ENCODE results near the gene MIOS. TPM values are rescaled to one million over a fixed set of nuclear protein-coding genes. Genes with fewer than 3 reads are reported as not detected.

Gene MIOS
- total and polyA plus RNA-seq, 3 donors from 2014 or later = 35.9 to 66.0 (median 51.3) TPM

GRCh38 chr7:7529328-7529727 lies 37.4 kb upstream of the MIOS start:
- H3K36me3 ChIP-seq (ENCODE audit: low read depth, missing control alignments) = no peaks in the 10 kb centered on the region
- H3K27me3 ChIP-seq = no peaks in the 10 kb centered on the region
- 78 to 89% methylated on average over 4 of the region's 4 CpGs for WGBS, 2 donors
- H3K9me3 ChIP-seq = no peaks in the 10 kb centered on the region
- H3K27ac ChIP-seq = no peak overlapping the region
- TF ChIP-seq CTCF (IDR thresholded peaks at IDR 0.05) (no peak), POLR2A (IDR thresholded peaks at IDR 0.05) (no peak)
- intact Hi-C loops (cut with DNase I; ENCODE audit: low total_unique reads) = no loop called here
- no peak for DNase-seq
- no peaks in the 10 kb centered on the region for H3K4me1 ChIP-seq
- H3K4me3 ChIP-seq = no peak overlapping the region

DNA sequence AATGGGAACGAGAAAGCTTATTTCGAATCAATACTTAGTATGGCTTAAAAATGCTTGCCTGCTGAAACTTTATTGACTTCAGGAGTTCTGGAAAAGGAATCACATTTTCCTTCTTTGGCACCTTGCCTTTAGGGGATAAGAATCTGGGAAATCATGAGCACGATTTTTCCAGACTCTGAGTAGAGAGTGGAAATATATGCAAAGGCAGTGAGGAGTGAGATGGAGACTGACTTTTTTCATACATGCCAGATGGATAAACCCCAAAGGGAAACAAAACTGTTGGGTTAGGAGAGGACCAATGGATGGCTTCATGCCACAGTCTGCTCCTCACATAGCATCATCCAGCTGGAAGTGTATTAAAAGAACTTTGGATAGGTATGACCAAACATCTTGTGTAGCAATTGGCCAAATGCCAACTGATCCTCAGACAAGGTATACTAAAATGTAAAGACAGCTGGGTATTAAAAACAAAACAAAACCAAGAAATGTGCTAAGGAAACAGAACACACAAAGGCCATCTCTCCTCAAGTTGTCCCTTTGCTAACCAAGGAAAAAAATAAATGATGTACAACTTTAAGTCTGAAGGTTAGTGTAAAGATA lies 32.8 kb upstream of the MIOS start:
- 91 to 93% methylated on average over 3 of the region's 3 CpGs for WGBS, 2 donors
- Histone ChIP-seq H3K4me3 (no peak overlapping the region), H3K27me3 (no peaks in the 10 kb centered on the region), H3K4me1 (no peaks in the 10 kb centered on the region), H3K9me3 (no peaks in the 10 kb centered on the region), H3K36me3 (ENCODE audit: low read depth, missing control alignments) (no peaks in the 10 kb centered on the region), H3K27ac (no peak overlapping the region)
- intact Hi-C loops (cut with DNase I; ENCODE audit: low total_unique reads) = no loop called here
- DNase-seq = no peak
- TF ChIP-seq CTCF (IDR thresholded peaks at IDR 0.05) (no peak), POLR2A (IDR thresholded peaks at IDR 0.05) (no peak)

- no peak for DNase-seq
- no peaks in the 10 kb centered on the region for H3K27me3 ChIP-seq
- H3K36me3 ChIP-seq (ENCODE audit: low read depth, missing control alignments) = no peaks in the 10 kb centered on the region
- no peaks in the 10 kb centered on the region for H3K4me1 ChIP-seq
- intact Hi-C loops (cut with DNase I; ENCODE audit: low total_unique reads) = no loop called here
- H3K27ac ChIP-seq = no peak within 1 kb of the TSS
- H3K9me3 ChIP-seq = no peaks in the 10 kb centered on the region
- H3K4me3 ChIP-seq = no peak within 1 kb of the TSS
- TF ChIP-seq CTCF (IDR thresholded peaks at IDR 0.05) = no peak
- no peak for TF ChIP-seq POLR2A (IDR thresholded peaks at IDR 0.05)
- 31 to 37% methylated on average over 1 of the region's 1 CpG for WGBS, 2 donors
Measured at GRCh38 chr7:7535691-7536090, 31.0 kb upstream of the MIOS start, which contains the start of gene COL28A1. Gene COL28A1, minus strand, starts transcription at chr7:7535873. Its CDS starts 2,998 bp downstream, at chr7:7532875.

- intact Hi-C loops (cut with DNase I; ENCODE audit: low total_unique reads) = no loop called here
- 92 to 95% methylated on average over 5 of the region's 5 CpGs for WGBS, 2 donors
- no peak overlapping the region for H3K27ac ChIP-seq
Measured at GRCh38 chr7:7536396-7537019, 30.2 kb upstream of the MIOS start.

GRCh38 chr7:7537711-7538110 lies 29.0 kb upstream of the MIOS start:
- Histone ChIP-seq H3K9me3 (no peaks in the 10 kb centered on the region), H3K4me3 (no peak overlapping the region), H3K27me3 (no peaks in the 10 kb centered on the region), H3K27ac (no peak overlapping the region), H3K4me1 (no peaks in the 10 kb centered on the region), H3K36me3 (ENCODE audit: low read depth, missing control alignments) (no peaks in the 10 kb centered on the region)
- TF ChIP-seq POLR2A (IDR thresholded peaks at IDR 0.05) (no peak), CTCF (IDR thresholded peaks at IDR 0.05) (no peak)
- WGBS, 2 donors = 87 to 95% methylated on average over 2 of the region's 2 CpGs
- DNase-seq = no peak
- intact Hi-C loops (cut with DNase I; ENCODE audit: low total_unique reads) = no loop called here

More at GRCh38 chr7:7536396-7537019, 30.2 kb upstream of the MIOS start:
- TF ChIP-seq POLR2A (IDR thresholded peaks at IDR 0.05) = no peak
- DNase-seq = no peak
- Histone ChIP-seq H3K27me3 (no peaks in the 10 kb centered on the region), H3K9me3 (no peaks in the 10 kb centered on the region), H3K4me1 (no peaks in the 10 kb centered on the region), H3K36me3 (ENCODE audit: low read depth, missing control alignments) (no peaks in the 10 kb centered on the region), H3K4me3 (no peak overlapping the region)
